SH-SY5Y (cell line): ENCODE measurements around the gene NCKIPSD.

Experiments used
- GATA2 ChIP-seq: IDR thresholded peaks from 2 replicates; pipeline ENCODE4 v1.6.1; 2011; ENCODE audit warnings: mild to moderate bottlenecking, low read depth, low read length
- GATA3 ChIP-seq: IDR thresholded peaks from 2 replicates; pipeline ENCODE4 v1.6.1; 2011; ENCODE audit warnings: low read depth, mild to moderate bottlenecking, low read length, moderate library complexity

DNA sequence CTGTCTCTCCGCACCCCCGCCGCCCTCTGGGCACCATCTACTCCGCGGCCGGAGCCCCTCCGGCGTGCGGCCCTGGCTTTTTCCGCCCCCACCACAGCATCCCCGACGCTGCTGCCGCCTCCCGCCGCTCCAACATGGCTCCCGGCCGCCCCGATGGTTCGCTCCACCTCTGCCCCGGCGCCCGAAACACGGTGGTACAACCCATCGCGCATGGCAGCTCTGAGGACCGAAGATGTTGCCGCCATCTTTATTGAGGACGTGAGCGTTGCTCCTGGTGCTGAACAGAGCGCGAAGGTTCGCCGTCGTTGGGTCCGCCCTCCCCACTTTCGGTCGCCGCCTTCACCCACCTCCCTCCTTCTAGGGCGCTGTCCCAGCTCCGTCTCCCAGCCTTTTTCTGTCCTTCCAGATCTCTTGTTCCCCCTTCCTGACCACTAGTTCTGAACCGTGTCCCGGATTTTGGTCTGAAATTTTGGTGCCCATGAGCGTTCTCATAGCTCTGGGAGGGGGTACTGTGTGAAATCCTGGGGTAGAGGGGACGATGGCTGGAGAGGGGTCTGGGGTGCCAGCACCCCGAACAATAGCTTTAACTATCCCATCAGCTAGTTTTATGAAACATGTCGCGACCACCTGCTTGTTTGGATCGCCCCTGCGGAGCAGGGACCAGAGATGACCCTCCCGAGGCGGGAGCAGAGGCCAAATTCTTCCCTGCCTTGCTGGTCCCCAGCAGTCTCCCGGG lies 22.8 kb downstream of the NCKIPSD start, which contains the start of gene CELSR3:
- TF ChIP-seq GATA3 (no peak), GATA2 (no peak)
